ENCODE data around the gene NEIL3. TPM values are rescaled to one million over a fixed set of nuclear protein-coding genes. Genes with fewer than 3 reads are reported as not detected.

Gene NEIL3
- total RNA-seq, 4 donors from 2014 or later = 2.1 to 8.3 (median 3.4) TPM

DNA sequence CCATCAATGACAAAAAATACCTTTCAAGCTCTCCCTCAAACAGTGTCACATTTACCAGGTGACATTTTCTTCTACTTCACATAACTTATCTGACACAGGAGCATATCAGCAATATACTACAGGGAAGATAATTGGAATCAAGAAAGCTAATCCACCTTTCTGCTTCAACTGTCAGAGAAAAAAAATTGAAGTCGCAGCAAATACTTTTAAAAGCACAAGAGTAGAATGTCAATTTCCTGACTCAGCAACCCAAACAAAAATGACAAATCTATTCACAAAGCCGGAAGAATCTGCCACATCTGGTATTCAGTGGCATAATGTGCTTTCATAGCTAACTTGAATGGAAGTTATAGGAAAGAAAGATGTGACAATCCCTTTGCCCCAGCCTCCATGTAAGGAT, 95.8 kb downstream of the NEIL3 start:
- H3K27ac ChIP-seq = peak overlapping the region in 2 of 4 donors; percentile 46 to 76
- TF ChIP-seq, protein P1, sequence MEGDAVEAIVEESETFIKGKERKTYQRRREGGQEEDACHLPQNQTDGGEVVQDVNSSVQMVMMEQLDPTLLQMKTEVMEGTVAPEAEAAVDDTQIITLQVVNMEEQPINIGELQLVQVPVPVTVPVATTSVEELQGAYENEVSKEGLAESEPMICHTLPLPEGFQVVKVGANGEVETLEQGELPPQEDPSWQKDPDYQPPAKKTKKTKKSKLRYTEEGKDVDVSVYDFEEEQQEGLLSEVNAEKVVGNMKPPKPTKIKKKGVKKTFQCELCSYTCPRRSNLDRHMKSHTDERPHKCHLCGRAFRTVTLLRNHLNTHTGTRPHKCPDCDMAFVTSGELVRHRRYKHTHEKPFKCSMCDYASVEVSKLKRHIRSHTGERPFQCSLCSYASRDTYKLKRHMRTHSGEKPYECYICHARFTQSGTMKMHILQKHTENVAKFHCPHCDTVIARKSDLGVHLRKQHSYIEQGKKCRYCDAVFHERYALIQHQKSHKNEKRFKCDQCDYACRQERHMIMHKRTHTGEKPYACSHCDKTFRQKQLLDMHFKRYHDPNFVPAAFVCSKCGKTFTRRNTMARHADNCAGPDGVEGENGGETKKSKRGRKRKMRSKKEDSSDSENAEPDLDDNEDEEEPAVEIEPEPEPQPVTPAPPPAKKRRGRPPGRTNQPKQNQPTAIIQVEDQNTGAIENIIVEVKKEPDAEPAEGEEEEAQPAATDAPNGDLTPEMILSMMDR (IDR thresholded peaks at IDR 0.05) = no peak
- TF ChIP-seq POLR2A (IDR thresholded peaks at IDR 0.05) = no peak
- H3K27me3 ChIP-seq = no peaks in the 10 kb centered on the region
- no peak for DNase-seq
- H3K9me3 ChIP-seq = no peaks in the 10 kb centered on the region
- no peaks in the 10 kb centered on the region for H3K36me3 ChIP-seq
- WGBS, 2 donors = 22 to 27% methylated on average over 2 of the region's 2 CpGs
- H3K4me3 ChIP-seq = no peak overlapping the region
- intact Hi-C loops (cut with DNase I) = no loop called here
- peaks cover 0 to 46% (median 0%) of the 10 kb centered on the region in 3 donors for H3K4me1 ChIP-seq

DNA sequence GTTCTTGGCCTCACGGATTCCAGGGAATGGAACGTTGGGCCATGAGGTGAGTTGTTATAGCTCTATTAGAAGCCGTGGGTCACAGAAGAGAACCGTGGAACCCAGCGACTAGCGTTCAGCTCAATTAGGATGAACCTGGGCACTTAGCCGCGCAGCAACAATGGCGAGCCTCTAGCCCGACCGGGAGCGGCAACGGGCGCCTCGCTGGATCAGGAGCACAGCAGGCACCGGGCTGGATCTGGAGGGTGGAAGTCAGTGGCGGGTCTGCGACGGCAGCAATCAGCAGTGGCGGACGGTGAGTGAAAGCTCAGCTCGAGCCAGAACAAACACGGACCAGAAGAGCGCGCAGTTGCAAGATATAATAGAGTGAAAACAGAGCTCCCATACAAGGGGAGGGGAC, 98.3 kb downstream of the NEIL3 start:
- H3K9me3 ChIP-seq = no peaks in the 10 kb centered on the region
- no peaks in the 10 kb centered on the region for H3K36me3 ChIP-seq
- no peak for DNase-seq
- H3K4me3 ChIP-seq = no peak overlapping the region
- WGBS, 2 donors = 91 to 93% methylated on average over 18 to 23 of the region's 25 CpGs
- peaks cover 0 to 39% (median 0%) of the 10 kb centered on the region in 3 donors for H3K4me1 ChIP-seq
- H3K27me3 ChIP-seq = no peaks in the 10 kb centered on the region
- TF ChIP-seq, protein P1 (IDR thresholded peaks at IDR 0.05) = no peak
- TF ChIP-seq POLR2A (IDR thresholded peaks at IDR 0.05) = no peak
- H3K27ac ChIP-seq = peak overlapping the region in 2 of 4 donors; percentile 28 to 48
- intact Hi-C loops (cut with DNase I) = no loop called here

DNA sequence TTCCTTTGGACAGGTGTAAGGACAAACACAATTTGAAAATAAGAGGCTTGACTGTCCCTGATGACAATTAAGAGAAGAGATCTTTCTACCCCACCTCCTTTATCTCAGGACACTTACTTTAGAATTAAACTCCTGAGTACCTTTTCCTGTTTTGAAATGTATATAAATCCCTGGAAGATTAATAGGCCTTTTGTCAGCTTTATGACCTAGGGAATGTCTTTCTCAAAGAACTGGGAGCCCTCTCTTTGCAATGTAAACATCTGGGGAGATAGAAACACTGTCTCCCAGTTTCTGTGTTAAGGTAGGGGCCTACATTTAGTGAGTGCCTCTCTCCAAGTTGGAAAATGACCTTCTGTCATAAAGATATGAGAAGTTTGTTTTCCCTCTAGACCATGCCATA, 100.9 kb downstream of the NEIL3 start:
- Histone ChIP-seq H3K27ac (no peak overlapping the region), H3K27me3 (no peaks in the 10 kb centered on the region), H3K4me3 (no peak overlapping the region), H3K4me1 (peaks cover 0 to 22% (median 0%) of the 10 kb centered on the region in 3 donors), H3K36me3 (no peaks in the 10 kb centered on the region), H3K9me3 (no peaks in the 10 kb centered on the region)
- DNase-seq = no peak
- TF ChIP-seq, protein P1 (IDR thresholded peaks at IDR 0.05) = no peak
- TF ChIP-seq POLR2A (IDR thresholded peaks at IDR 0.05) = no peak
- intact Hi-C loops (cut with DNase I) = no loop called here

DNA sequence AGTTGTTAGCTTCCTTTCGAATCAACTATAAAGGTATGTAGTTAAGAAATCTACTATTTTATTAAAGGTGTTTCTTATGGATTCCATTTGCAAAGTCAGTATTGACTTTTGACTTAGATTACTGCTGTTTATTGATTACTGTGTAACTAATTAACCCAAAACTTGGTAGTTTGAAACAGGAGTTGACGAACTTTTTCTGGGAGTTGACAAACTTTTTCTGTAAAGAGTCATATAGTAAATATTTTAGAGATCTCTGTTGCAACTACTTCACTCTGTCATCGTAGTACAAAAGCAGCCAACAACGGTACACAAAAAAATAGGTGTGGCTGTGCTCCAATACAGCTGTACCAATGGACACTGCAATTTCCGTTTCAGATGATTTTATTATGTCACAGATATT, 102.3 kb downstream of the NEIL3 start:
- H3K9me3 ChIP-seq = no peaks in the 10 kb centered on the region
- no peak overlapping the region for H3K27ac ChIP-seq
- intact Hi-C loops (cut with DNase I) = no loop called here
- H3K36me3 ChIP-seq = no peaks in the 10 kb centered on the region
- no peak for DNase-seq
- TF ChIP-seq, protein P1 (IDR thresholded peaks at IDR 0.05) = no peak
- no peak for TF ChIP-seq POLR2A (IDR thresholded peaks at IDR 0.05)
- WGBS, 2 donors = 62 to 74% methylated on average over 5 of the region's 5 CpGs
- no peaks in the 10 kb centered on the region for H3K27me3 ChIP-seq
- no peak overlapping the region for H3K4me3 ChIP-seq
- H3K4me1 ChIP-seq = peaks cover 0 to 12% (median 0%) of the 10 kb centered on the region in 3 donors

Other genes with a start within 250 kb of the NEIL3 start
- gene AGA, start 132.6 kb downstream of the NEIL3 start, total RNA-seq = 10 to 100 TPM; 27.7 to 34.0 (median 31.7) TPM

All from esophagus squamous epithelium (tissue), 5 donors.